ENCODE measurements around the gene ABRAXAS1.

ABRAXAS1 gene

GRCh38 chr4:83473423-83473822 lies 11.5 kb downstream of the ABRAXAS1 start:
- TF ChIP-seq POLR2AphosphoS5 (IDR thresholded peaks at IDR 0.05; ENCODE audit: low read depth) (no peak), GABPA (IDR thresholded peaks at IDR 0.05; ENCODE audit: low read depth) (no peak), CTCF (IDR thresholded peaks at IDR 0.05; ENCODE audit: insufficient read depth, low read length) (no peak), SPI1 (IDR thresholded peaks at IDR 0.05; ENCODE audit: borderline replicate concordance, low read depth) (no peak), REST (IDR thresholded peaks at IDR 0.05; ENCODE audit: insufficient replicate concordance, low read depth) (no peak)

GRCh38 chr4:83456184-83456501 lies 28.8 kb downstream of the ABRAXAS1 start:
- Histone ChIP-seq H3K4me3 (replicated peaks; ENCODE audit: insufficient read depth, low read length) (peak overlapping the region; percentile 92), H3K27me3 (ENCODE audit: insufficient read depth, poor library complexity, severe bottlenecking) (no peaks in the 10 kb centered on the region), H3K27ac (replicated peaks) (peak overlapping the region; percentile 92)
- TF ChIP-seq POLR2AphosphoS5 (IDR thresholded peaks at IDR 0.05; ENCODE audit: low read depth) = no peak
- peak; percentile 64 for TF ChIP-seq REST (IDR thresholded peaks at IDR 0.05; ENCODE audit: insufficient replicate concordance, low read depth)
- peak in 1 of 2 experiments; percentile 6 for DNase-seq (ENCODE audit: low read depth in 1 of 2, low spot score in 1 of 2)

More at GRCh38 chr4:83473423-83473822, 11.5 kb downstream of the ABRAXAS1 start:
- Histone ChIP-seq H3K27ac (replicated peaks) (no peak overlapping the region), H3K27me3 (ENCODE audit: insufficient read depth, poor library complexity, severe bottlenecking) (no peaks in the 10 kb centered on the region), H3K4me3 (replicated peaks; ENCODE audit: insufficient read depth, low read length) (no peak overlapping the region)
- DNase-seq (ENCODE audit: low read depth in 1 of 2, low spot score in 1 of 2) = no peak

GRCh38 chr4:83455281-83456183 lies 29.4 kb downstream of the ABRAXAS1 start, which contains the start of the genes HELQ and MRPS18C:
TSS of gene HELQ (minus strand) at chr4:83455823. CDS start at chr4:83455693, 130 bp downstream.
TSS of gene MRPS18C (plus strand) at chr4:83456058. CDS start at chr4:83456078, 20 bp downstream.
- DNase-seq (ENCODE audit: low read depth in 1 of 2, low spot score in 1 of 2) = peak; percentile 98 to 99
- peak within 1 kb of the TSS; percentile 92 for H3K27ac ChIP-seq (replicated peaks)
- H3K27me3 ChIP-seq (ENCODE audit: insufficient read depth, poor library complexity, severe bottlenecking) = no peaks in the 10 kb centered on the region
- TF ChIP-seq CTCF (IDR thresholded peaks at IDR 0.05; ENCODE audit: insufficient read depth, low read length) (no peak), SPI1 (IDR thresholded peaks at IDR 0.05; ENCODE audit: borderline replicate concordance, low read depth) (peak; percentile 78; the same call in 1 of the 2 replicates), GABPA (IDR thresholded peaks at IDR 0.05; ENCODE audit: low read depth) (peak; percentile 99), REST (IDR thresholded peaks at IDR 0.05; ENCODE audit: insufficient replicate concordance, low read depth) (peak; percentile 25), POLR2AphosphoS5 (IDR thresholded peaks at IDR 0.05; ENCODE audit: low read depth) (peak; percentile 96)
- peak within 1 kb of the TSS; percentile 92 for H3K4me3 ChIP-seq (replicated peaks; ENCODE audit: insufficient read depth, low read length)
